CD4-positive, alpha-beta T cell treated with Interleukin-17A for 4 hours (primary cell): ENCODE data around the gene BCL11A.
"Not testable (repeated sequence)": the region's sequence is repeated elsewhere in the genome, so short reads cannot be mapped to it uniquely, and the experiment has no call there.

ENCODE experiments used
- DNase-seq: peaks from one replicate; pipeline ENCODE4 v3.0.0-alpha.2; 2020; ENCODE audit warnings: mixed read lengths

The BCL11A gene

GRCh38 chr2:60417210-60417609 is 136.2 kb downstream of the BCL11A start:
- DNase-seq: not testable (repeated sequence)

GRCh38 chr2:60416221-60417008 is 137.0 kb downstream of the BCL11A start:
- DNase-seq: no peak

GRCh38 chr2:60415814-60416213 is 137.6 kb downstream of the BCL11A start:
- DNase-seq: no peak

- no peak for DNase-seq
Observed at GRCh38 chr2:60414495-60415138, 138.8 kb downstream of the BCL11A start.

GRCh38 chr2:60413814-60414168 is 139.7 kb downstream of the BCL11A start:
- DNase-seq: no peak

- no peak for DNase-seq
Observed at GRCh38 chr2:60413069-60413813, 140.2 kb downstream of the BCL11A start.

- DNase-seq: no peak
Observed at GRCh38 chr2:60412620-60413019, 140.8 kb downstream of the BCL11A start.

- no peak for DNase-seq
Observed at GRCh38 chr2:60412027-60412426, 141.4 kb downstream of the BCL11A start.

GRCh38 chr2:60411295-60411694 is 142.2 kb downstream of the BCL11A start:
- no peak for DNase-seq

GRCh38 chr2:60410456-60411146 is 142.9 kb downstream of the BCL11A start:
- no peak for DNase-seq

- no peak for DNase-seq
Observed at GRCh38 chr2:60409531-60409871, 144.0 kb downstream of the BCL11A start.

GRCh38 chr2:60408811-60409530 is 144.5 kb downstream of the BCL11A start:
- no peak for DNase-seq

- DNase-seq: no peak
Observed at GRCh38 chr2:60408207-60408606, 145.2 kb downstream of the BCL11A start.

- DNase-seq: no peak
Observed at GRCh38 chr2:60407398-60407797, 146.1 kb downstream of the BCL11A start.

GRCh38 chr2:60406192-60406591 is 147.3 kb downstream of the BCL11A start:
- DNase-seq: no peak

- DNase-seq: no peak
Observed at GRCh38 chr2:60405271-60405919, 148.1 kb downstream of the BCL11A start.
